ENCODE results near the gene FBH1. TPM values are rescaled to one million over a fixed set of nuclear protein-coding genes. Genes with fewer than 3 reads are reported as not detected.
"Not testable (repeated sequence)": the region's sequence is repeated elsewhere in the genome, so short reads cannot be mapped to it uniquely, and the experiment has no call there.

Gene FBH1
- total RNA-seq, 1 donor from 2014 or later: 73.3 TPM

DNA sequence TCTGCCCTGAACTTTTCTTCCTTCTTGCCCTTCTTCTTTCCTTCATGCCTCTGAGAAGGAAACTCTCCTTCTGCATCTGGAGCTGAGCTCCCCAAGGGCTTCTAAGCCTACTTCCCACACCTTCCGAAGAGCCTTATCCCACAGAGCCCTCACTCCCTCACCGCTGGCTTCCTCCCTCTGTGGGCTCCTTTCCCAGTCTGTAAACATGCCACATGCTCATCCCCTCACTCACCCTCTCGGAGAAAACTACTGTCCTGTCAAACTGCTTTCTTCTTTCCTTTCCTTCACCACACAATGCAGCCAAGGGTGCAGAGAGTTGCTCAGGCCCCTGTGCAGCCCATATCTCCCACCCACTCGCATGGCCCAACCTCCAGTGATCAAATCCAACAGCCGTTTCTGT is 18.4 kb upstream of the FBH1 start:
- TF ChIP-seq CTCF (IDR thresholded peaks at IDR 0.05): no peak
- Histone ChIP-seq H3K9me3 (no peaks in the 10 kb centered on the region), H3K27ac (no peak overlapping the region), H3K4me1 (no peaks in the 10 kb centered on the region), H3K27me3 (no peaks in the 10 kb centered on the region), H3K4me3 (no peak overlapping the region), H3K36me3 (peaks cover 7% of the 10 kb centered on the region)
- intact Hi-C loops (cut with DNase I): no loop called here
- ATAC-seq (no peak), DNase-seq (no peak)

GRCh38 chr10:5873515-5873995 is 16.5 kb upstream of the FBH1 start:
- no peaks in the 10 kb centered on the region for H3K9me3 ChIP-seq
- H3K36me3 ChIP-seq: peaks cover 26% of the 10 kb centered on the region
- intact Hi-C loops (cut with DNase I): no loop called here
- no peak for DNase-seq
- ATAC-seq: peak; percentile 95
- no peaks in the 10 kb centered on the region for H3K4me1 ChIP-seq
- no peaks in the 10 kb centered on the region for H3K27me3 ChIP-seq
- TF ChIP-seq CTCF (IDR thresholded peaks at IDR 0.05): peak; percentile 82
- H3K27ac ChIP-seq: no peak overlapping the region
- H3K4me3 ChIP-seq: no peak overlapping the region

- H3K4me3 ChIP-seq: no peak overlapping the region
- intact Hi-C loops (cut with DNase I): no loop called here
- H3K4me1 ChIP-seq: no peaks in the 10 kb centered on the region
- H3K27ac ChIP-seq: no peak overlapping the region
- ATAC-seq (no peak), DNase-seq (no peak)
- no peaks in the 10 kb centered on the region for H3K9me3 ChIP-seq
- H3K36me3 ChIP-seq: peaks cover 42% of the 10 kb centered on the region
- TF ChIP-seq CTCF (IDR thresholded peaks at IDR 0.05): no peak
- H3K27me3 ChIP-seq: no peaks in the 10 kb centered on the region
Measured at GRCh38 chr10:5876181-5876768, 13.8 kb upstream of the FBH1 start.

GRCh38 chr10:5877041-5877440 is 13.0 kb upstream of the FBH1 start:
- H3K27me3 ChIP-seq; H3K27ac ChIP-seq; ATAC-seq; DNase-seq; H3K4me1 ChIP-seq; H3K4me3 ChIP-seq; H3K9me3 ChIP-seq; intact Hi-C loops (cut with DNase I): not testable (repeated sequence)
- peaks cover 50% of the 10 kb centered on the region for H3K36me3 ChIP-seq

DNA sequence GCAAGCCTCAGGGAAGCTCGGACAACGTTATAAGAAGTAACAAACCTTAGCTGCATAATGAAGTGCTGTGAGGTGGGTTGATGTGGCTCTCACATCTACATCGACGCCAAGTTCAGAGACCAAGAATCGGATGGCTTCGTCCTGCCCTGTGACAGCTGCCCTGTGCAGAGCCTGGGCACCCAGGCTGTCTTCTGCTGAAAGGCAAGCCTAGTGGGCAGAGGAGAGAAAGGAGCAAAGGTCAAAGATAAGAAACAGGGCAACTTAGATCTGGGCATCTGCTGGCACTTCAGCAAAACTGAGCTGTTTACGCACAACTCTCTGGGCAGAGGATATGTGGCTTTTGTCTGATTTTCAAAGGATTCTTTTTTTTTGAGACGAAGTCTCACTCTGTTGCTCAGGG is 7.1 kb upstream of the FBH1 start:
- no peaks in the 10 kb centered on the region for H3K9me3 ChIP-seq
- no peak for TF ChIP-seq CTCF (IDR thresholded peaks at IDR 0.05)
- peaks cover 73% of the 10 kb centered on the region for H3K36me3 ChIP-seq
- no peaks in the 10 kb centered on the region for H3K27me3 ChIP-seq
- intact Hi-C loops (cut with DNase I): no loop called here
- ATAC-seq (no peak), DNase-seq (no peak)
- no peak overlapping the region for H3K4me3 ChIP-seq
- peaks cover 2% of the 10 kb centered on the region for H3K4me1 ChIP-seq
- H3K27ac ChIP-seq: no peak overlapping the region

DNA sequence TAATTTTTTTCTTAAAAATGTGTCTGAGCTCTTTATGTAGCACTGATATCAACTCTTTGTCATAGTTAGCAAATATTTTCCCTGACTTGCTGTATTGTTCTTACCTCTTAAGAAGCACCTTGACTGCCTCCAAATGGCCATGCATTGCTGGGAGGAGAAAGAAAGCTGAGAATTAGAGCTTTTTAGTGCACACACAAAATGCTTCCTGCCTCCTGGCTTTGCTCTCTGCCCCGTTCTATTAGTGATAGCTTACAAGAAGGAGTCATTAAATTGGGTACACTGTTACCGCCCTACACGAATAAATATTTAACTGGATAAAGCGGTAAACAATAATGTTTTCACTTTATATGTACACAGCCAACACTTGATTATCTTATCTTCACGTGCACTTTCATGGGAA is 4.4 kb upstream of the FBH1 start:
- Histone ChIP-seq H3K9me3 (no peaks in the 10 kb centered on the region), H3K27ac (no peak overlapping the region), H3K36me3 (peaks cover 58% of the 10 kb centered on the region), H3K4me3 (no peak overlapping the region), H3K4me1 (peaks cover 12% of the 10 kb centered on the region), H3K27me3 (no peaks in the 10 kb centered on the region)
- no peak for DNase-seq
- intact Hi-C loops (cut with DNase I): no loop called here
- ATAC-seq: no peak
- no peak for TF ChIP-seq CTCF (IDR thresholded peaks at IDR 0.05)
